ENCODE measurements around the gene PPP2R5B. TPM values are rescaled to one million over a fixed set of nuclear protein-coding genes. Genes with fewer than 3 reads are reported as not detected.
A peak's percentile ranks its signal among the peaks of the same experiment; 100 is the strongest.

The PPP2R5B gene
- total RNA-seq, 2 experiments from 2014 or later = 16.8 to 18.3 TPM

DNA sequence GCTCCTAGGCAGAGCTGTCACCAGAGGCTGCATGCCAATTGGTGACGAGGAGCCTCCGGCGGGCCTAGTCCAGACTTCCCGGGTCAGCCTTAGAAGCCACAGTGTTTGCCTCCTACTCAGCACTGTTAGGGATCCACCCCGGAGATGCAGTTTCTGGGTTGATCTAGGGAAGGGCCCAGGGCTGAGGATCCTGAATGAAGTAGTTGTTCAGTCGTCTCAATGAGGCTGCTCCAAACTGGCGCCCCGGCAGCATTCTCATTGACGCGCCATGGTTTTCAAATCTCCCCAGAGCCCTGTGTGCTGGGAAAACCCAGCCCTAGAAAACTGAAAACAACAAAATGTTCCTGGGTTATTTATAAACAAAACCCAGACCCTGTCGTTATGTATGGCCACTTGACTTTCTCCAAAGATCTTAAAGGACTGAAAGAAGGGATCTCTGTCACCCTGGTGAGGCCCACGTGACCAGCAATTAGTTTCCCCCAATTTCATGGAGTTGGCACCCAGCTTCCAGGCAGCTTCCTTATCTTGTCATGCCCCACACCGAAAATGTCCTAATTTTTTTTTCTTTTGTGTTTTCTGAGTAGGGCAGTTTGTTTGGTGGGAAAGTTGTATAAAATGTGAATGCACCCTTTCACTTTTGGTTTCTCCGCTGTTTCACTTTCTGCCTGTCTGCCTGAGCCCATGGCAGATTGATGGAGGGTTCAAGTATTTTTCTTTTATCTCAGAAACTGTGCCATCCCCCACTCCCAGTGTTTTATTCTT, 44.1 kb upstream of the PPP2R5B start:
- peak overlapping the region; percentile 92 for H3K27ac Mint-ChIP-seq
- Histone ChIP-seq H3K9me3 (ENCODE audit: control insufficient read depth in 1 of 2, insufficient read depth in 1 of 2, low read length in 2 of 2) (no peaks in the 10 kb centered on the region), H3K27me3 (ENCODE audit: control insufficient read depth in 1 of 2, insufficient read depth in 2 of 2, low read length in 2 of 2) (no peaks in the 10 kb centered on the region), H3K4me3 (ENCODE audit: low read length) (peak overlapping the region; percentile 49), H3K4me1 (ENCODE audit: insufficient read depth, low read length) (peaks cover 64% of the 10 kb centered on the region), H3K27ac (ENCODE audit: low read depth in 1 of 2, low read length in 2 of 2) (peak overlapping the region; percentile 95 to 97), H3K36me3 (ENCODE audit: insufficient read depth, low read length) (peaks cover 16% of the 10 kb centered on the region)
- peaks cover 55% of the 10 kb centered on the region for H3K4me1 Mint-ChIP-seq (ENCODE audit: low read depth)
- intact Hi-C loops (cut with DNase I, micrococcal nuclease) = no loop called here
- H3K9me3 Mint-ChIP-seq = no peaks in the 10 kb centered on the region
- no peaks in the 10 kb centered on the region for H3K27me3 Mint-ChIP-seq
- H3K4me3 Mint-ChIP-seq = peak overlapping the region; percentile 98
- DNase-seq = peak in 3 of 14 experiments; percentile 67 to 82 (median 73)
- H3K36me3 Mint-ChIP-seq (ENCODE audit: low read depth) = peaks cover 37% of the 10 kb centered on the region
- CTCF ChIA-PET = interaction anchor here (1.4 to 3.7 kb wide), 3 partner anchors 15 to 36 kb away, joined by 5 to 21 read pairs (median 19); partner anchors contain the start of gene CDC42BPG
- POLR2A ChIA-PET = interaction anchor here (1.0 to 17.7 kb wide), 4 partner anchors 23 to 619 kb away, joined by 3 to 767 read pairs (median 5); partner anchors contain the start of genes CDC42BPG, MALAT1 and ZNHIT2
- TF ChIP-seq, protein P1, sequence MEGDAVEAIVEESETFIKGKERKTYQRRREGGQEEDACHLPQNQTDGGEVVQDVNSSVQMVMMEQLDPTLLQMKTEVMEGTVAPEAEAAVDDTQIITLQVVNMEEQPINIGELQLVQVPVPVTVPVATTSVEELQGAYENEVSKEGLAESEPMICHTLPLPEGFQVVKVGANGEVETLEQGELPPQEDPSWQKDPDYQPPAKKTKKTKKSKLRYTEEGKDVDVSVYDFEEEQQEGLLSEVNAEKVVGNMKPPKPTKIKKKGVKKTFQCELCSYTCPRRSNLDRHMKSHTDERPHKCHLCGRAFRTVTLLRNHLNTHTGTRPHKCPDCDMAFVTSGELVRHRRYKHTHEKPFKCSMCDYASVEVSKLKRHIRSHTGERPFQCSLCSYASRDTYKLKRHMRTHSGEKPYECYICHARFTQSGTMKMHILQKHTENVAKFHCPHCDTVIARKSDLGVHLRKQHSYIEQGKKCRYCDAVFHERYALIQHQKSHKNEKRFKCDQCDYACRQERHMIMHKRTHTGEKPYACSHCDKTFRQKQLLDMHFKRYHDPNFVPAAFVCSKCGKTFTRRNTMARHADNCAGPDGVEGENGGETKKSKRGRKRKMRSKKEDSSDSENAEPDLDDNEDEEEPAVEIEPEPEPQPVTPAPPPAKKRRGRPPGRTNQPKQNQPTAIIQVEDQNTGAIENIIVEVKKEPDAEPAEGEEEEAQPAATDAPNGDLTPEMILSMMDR (IDR thresholded peaks at IDR 0.05) = no peak
- ATAC-seq (ENCODE audit: poor library complexity) = no peak

DNA sequence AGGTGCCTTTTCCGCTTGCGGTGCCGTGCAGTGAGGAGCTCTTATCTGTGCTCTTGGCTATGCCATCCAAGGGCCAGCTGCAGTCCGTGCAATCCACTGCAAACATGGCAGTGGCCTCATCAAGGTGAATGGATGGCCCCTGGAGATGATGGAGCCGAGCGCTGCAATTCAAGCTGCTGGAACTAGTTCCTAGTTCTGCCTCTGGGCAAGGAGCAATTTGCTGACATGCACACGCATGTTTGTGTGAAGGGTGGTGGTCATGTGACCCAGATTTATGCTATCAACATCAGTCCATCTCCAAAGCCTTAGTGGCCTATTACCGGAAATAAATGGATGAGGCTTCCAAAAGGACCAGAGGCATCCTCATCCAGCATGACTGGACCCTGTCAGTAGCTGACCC, 43.0 kb upstream of the PPP2R5B start:
- Histone ChIP-seq H3K27me3 (ENCODE audit: control insufficient read depth in 1 of 2, insufficient read depth in 2 of 2, low read length in 2 of 2) (no peaks in the 10 kb centered on the region), H3K9me3 (ENCODE audit: control insufficient read depth in 1 of 2, insufficient read depth in 1 of 2, low read length in 2 of 2) (no peaks in the 10 kb centered on the region), H3K4me3 (ENCODE audit: low read length) (no peak overlapping the region), H3K27ac (ENCODE audit: low read depth in 1 of 2, low read length in 2 of 2) (no peak overlapping the region), H3K4me1 (ENCODE audit: insufficient read depth, low read length) (peaks cover 59% of the 10 kb centered on the region), H3K36me3 (ENCODE audit: insufficient read depth, low read length) (peaks cover 5% of the 10 kb centered on the region)
- peak overlapping the region; percentile 92 for H3K27ac Mint-ChIP-seq
- POLR2A ChIA-PET = interaction anchor here (0.7 to 17.7 kb wide), 2 partner anchors 24 to 132 kb away, joined by 4 to 767 read pairs; partner anchors contain the start of gene CDC42BPG
- no peaks in the 10 kb centered on the region for H3K9me3 Mint-ChIP-seq
- peaks cover 53% of the 10 kb centered on the region for H3K4me1 Mint-ChIP-seq (ENCODE audit: low read depth)
- H3K4me3 Mint-ChIP-seq = peak overlapping the region; percentile 74
- DNase-seq = no peak
- no peak for ATAC-seq (ENCODE audit: poor library complexity)
- TF ChIP-seq, protein P1 (IDR thresholded peaks at IDR 0.05) = no peak
- peaks cover 26% of the 10 kb centered on the region for H3K36me3 Mint-ChIP-seq (ENCODE audit: low read depth)
- CTCF ChIA-PET = no interaction called here
- intact Hi-C loops (cut with DNase I, micrococcal nuclease) = no loop called here
- no peaks in the 10 kb centered on the region for H3K27me3 Mint-ChIP-seq

DNA sequence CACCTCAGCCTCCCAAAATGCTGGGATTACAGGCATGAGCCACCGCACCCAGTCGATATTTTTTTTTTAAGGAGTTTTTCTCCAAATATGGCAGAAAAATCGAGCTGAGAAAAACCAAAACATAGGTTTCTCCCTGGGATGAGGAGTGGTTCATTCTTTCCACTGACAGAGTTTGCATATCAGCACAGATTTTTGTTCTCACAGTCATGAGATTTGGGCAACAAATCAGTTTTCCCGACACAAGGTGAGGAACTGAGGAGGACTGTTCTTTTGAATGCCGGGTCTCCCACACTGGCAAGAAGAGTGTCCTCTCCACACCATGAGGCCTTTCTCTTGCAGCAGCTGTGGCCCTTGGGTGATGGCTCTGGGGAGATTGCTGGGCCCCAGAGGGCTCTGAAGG, 42.2 kb upstream of the PPP2R5B start:
- no peaks in the 10 kb centered on the region for H3K9me3 ChIP-seq (ENCODE audit: control insufficient read depth in 1 of 2, insufficient read depth in 1 of 2, low read length in 2 of 2)
- H3K4me3 ChIP-seq (ENCODE audit: low read length) = no peak overlapping the region
- ATAC-seq (ENCODE audit: poor library complexity) = no peak
- no peak overlapping the region for H3K4me3 Mint-ChIP-seq
- no peaks in the 10 kb centered on the region for H3K27me3 ChIP-seq (ENCODE audit: control insufficient read depth in 1 of 2, insufficient read depth in 2 of 2, low read length in 2 of 2)
- ChIA-PET CTCF (no interaction called here), POLR2A (interaction anchor here (17.7 kb wide), 1 partner anchor 25 kb away, joined by 767 read pairs; the partner anchor contains the start of gene CDC42BPG)
- TF ChIP-seq, protein P1 (IDR thresholded peaks at IDR 0.05) = no peak
- peaks cover 53% of the 10 kb centered on the region for H3K4me1 ChIP-seq (ENCODE audit: insufficient read depth, low read length)
- no peak overlapping the region for H3K27ac Mint-ChIP-seq
- DNase-seq = no peak
- H3K4me1 Mint-ChIP-seq (ENCODE audit: low read depth) = peaks cover 47% of the 10 kb centered on the region
- no peaks in the 10 kb centered on the region for H3K36me3 ChIP-seq (ENCODE audit: insufficient read depth, low read length)
- H3K36me3 Mint-ChIP-seq (ENCODE audit: low read depth) = peaks cover 19% of the 10 kb centered on the region
- H3K9me3 Mint-ChIP-seq = no peaks in the 10 kb centered on the region
- no peak overlapping the region for H3K27ac ChIP-seq (ENCODE audit: low read depth in 1 of 2, low read length in 2 of 2)
- intact Hi-C loops (cut with DNase I, micrococcal nuclease) = no loop called here
- H3K27me3 Mint-ChIP-seq = no peaks in the 10 kb centered on the region
